GM12872 (cell line): ENCODE measurements around the gene PPP2R3A.

Source experiments
- CTCF ChIP-seq: IDR thresholded peaks from 3 replicates; pipeline ENCODE4 v1.5.1; 2011; ENCODE audit warnings: low read depth, mild to moderate bottlenecking, low read length, moderate library complexity; ENCODE audit not compliant: insufficient read depth

Gene PPP2R3A

DNA sequence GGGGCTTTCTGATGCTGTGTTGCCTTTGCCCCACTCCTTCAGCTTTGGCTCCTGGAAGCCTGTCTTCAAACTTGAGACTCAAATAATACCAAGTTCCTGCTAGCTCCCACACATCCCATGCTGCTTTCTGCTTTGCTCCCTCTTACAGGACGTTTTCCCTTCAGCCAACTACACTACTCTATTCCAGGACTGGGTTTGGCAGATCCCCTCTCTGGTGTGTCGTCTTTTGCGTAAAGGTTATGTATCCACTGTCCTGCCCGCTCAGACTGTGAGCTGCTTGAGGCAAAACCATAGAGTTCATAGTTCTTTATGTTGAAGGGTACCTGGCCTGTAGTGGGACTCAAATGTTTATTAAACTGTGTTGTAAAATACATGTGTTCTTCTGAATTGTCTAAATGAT lies 25.4 kb downstream of the PPP2R3A start:
- TF ChIP-seq CTCF, result no peak

DNA sequence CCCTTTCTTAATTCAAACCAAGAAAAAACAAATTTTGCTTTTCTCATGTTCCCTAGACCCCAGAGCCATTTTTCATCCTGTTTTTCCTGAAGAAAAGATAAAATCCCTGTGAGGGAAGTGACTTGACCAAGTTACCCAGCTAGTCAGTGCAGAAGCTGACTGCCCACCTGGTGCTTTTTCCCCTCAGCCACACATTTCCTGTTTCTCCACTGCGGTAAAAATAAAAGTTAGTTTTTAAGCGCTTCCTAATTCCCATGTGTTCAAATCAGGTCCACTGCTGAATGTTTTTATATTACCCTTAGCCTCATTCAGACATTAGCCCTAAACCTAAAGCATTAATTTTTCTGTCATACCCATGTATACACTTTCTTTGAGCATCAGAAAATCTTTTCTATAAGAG lies 26.1 kb downstream of the PPP2R3A start:
- TF ChIP-seq CTCF, result no peak

DNA sequence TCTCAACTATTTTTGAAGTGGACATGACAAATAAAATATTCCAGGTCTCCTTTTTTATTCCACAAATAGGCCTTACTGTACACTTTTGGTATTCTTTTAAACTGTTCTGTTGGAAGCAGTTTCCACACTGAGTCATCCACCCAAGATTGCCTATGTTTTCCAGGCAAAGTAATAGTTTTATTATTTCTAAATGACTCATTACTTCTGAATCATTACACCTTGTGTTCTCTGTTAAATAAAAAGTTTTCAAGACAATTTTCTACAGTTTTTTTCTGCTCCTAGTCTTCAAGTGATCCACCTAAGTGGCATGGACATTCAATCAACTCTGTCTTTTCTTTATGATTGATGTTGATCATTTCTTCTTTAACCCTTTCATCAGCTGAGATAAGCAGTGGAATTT lies 26.5 kb downstream of the PPP2R3A start:
- TF ChIP-seq CTCF, result no peak

- TF ChIP-seq CTCF, result no peak
Measured at GRCh38 chr3:135994708-135995337, 29.3 kb downstream of the PPP2R3A start.

- TF ChIP-seq CTCF, result no peak
Measured at GRCh38 chr3:135995766-135996165, 30.2 kb downstream of the PPP2R3A start.

GRCh38 chr3:135997554-135998320 lies 32.2 kb downstream of the PPP2R3A start:
- no peak for TF ChIP-seq CTCF

DNA sequence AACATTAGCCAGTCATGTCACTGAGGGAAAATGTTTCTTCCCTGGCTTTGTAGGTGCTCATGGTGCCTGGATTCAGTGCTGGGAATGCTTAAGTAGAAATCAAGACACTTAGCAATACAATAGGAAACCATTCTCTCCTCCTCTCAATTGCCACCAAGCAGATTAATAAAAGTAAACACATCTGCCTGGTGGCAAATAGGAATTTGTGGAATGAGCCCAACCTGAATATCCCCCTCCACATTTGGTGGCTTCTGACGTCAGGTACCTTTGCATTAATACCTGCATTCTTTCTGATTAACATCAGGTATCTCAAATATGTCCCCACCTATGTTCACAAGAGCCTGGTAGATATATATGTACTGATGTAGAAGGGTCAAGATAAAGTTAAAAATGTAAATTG lies 42.7 kb downstream of the PPP2R3A start:
- no peak for TF ChIP-seq CTCF
